NK-92 (cell line): Measurements from ENCODE around the gene AMY1C.
"Not testable (repeated sequence)": the region's sequence is repeated elsewhere in the genome, so short reads cannot be mapped to it uniquely, and the experiment has no call there.

ENCODE experiments used
- DNase-seq: peaks from one replicate; lab custom pipeline; 2025; ENCODE audit not compliant: unreplicated experiment; lab: John Stamatoyannopoulos, UW

AMY1C gene

GRCh38 chr1:103749598-103749997 lies at the start of gene AMY1C:
Gene AMY1C, plus strand, starts transcription at chr1:103749898. Its CDS starts 572 bp downstream, at chr1:103750470.
- DNase-seq = not testable (repeated sequence)

DNA sequence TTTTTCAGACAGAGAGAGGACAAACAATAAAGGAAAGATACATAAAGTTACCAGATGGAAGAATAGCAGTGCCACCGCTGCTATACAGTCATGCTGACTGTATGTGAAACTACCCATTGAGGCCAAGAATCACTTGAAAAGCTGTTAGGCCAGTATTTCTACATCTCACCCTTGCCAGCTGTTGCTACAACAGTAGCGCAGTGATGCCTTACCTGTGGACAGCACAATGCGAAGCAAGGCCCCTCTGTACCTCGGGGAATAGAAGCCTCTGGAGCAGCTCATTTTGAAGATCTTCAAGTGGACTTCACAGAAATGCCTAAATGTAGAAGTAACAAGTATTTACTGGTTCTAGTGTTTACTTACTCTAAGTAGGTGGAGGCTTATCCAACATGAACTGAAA lies 49.0 kb upstream of the AMY1C start:
- not testable (repeated sequence) for DNase-seq

DNA sequence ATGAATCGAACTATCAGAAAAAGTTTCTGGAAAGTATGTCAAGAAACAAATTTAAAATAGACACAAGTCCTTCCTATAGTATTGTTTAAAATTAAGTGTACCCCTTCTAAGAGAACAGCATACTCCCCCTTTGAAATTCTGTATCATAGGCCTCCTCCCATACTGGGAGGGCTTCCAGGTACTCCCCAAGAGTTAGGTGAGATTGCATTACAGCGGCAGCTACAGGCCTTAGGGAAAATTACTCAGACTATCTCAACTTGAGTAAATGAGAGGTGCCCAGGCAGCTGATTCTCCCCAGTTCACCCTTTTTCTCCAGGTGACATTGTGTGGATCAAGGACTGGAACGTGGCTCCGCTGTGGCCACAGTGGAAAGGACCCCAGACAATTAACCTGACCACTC lies 48.4 kb upstream of the AMY1C start:
- not testable (repeated sequence) for DNase-seq

DNA sequence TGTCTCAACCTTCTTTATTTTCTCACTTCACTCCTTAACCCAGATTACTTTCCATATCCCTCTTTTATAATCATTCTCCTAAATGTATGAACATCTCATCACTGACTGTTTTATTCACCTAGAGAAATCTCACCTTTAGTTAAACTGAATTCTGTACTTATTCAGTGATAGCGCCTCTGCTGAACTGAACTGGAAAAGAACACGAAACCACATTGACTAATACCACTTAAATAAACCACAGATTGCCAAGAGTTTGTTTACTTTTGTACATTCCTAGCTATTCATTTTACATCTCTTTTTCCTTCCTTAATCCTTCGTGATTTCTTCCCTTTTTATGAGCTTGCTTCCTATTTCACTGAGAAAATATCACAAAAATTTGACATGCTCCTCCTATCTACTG lies 42.0 kb upstream of the AMY1C start:
- not testable (repeated sequence) for DNase-seq

DNA sequence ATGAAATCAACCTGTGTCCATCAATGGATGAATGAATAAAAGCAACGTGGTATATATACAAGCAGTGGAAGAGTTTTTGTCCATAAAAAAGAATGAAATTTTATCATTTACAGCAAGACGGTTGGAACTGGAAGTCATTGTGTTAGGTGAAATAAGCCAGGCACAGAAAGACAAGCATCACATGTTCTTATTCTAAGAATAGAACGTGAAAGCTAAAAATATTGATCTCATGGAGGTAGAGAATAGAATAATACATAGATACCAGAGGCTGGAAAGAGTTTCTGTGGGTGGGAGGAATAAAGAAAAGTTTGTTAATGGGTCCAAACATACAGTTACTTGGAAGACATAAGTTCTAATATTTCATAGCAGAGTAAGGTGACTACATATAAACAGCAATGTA lies 39.3 kb upstream of the AMY1C start:
- not testable (repeated sequence) for DNase-seq

- DNase-seq = not testable (repeated sequence)
These were observed 32.3 kb upstream of the AMY1C start for GRCh38 chr1:103717404-103717803.

DNA sequence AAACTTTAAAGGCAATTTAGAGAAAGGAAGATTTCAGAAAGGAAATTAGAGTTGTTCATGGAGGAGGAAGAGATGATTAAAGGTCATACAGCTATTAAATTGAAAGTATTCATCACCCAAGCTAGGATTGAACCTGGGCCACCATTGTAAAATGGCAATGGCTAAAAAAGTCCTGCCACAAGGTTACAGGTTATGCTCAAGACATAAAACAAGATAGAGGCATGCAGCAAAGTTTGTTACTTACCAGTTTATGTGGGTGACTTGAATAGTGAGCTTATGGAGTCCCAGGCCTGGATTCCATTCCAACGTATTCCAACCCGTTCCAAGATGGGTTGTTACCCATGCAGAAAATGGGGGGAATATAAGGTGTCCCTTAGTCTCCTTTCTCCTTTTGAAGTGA lies 28.2 kb upstream of the AMY1C start:
- DNase-seq = not testable (repeated sequence)

DNA sequence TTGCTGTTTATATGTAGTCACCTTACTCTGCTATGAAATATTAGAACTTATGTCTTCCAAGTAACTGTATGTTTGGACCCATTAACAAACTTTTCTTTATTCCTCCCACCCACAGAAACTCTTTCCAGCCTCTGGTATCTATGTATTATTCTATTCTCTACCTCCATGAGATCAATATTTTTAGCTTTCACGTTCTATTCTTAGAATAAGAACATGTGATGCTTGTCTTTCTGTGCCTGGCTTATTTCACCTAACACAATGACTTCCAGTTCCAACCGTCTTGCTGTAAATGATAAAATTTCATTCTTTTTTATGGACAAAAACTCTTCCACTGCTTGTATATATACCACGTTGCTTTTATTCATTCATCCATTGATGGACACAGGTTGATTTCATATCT lies 14.4 kb upstream of the AMY1C start:
- not testable (repeated sequence) for DNase-seq

DNA sequence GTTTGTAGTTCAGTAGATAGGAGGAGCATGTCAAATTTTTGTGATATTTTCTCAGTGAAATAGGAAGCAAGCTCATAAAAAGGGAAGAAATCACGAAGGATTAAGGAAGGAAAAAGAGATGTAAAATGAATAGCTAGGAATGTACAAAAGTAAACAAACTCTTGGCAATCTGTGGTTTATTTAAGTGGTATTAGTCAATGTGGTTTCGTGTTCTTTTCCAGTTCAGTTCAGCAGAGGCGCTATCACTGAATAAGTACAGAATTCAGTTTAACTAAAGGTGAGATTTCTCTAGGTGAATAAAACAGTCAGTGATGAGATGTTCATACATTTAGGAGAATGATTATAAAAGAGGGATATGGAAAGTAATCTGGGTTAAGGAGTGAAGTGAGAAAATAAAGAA lies 11.7 kb upstream of the AMY1C start:
- not testable (repeated sequence) for DNase-seq

DNA sequence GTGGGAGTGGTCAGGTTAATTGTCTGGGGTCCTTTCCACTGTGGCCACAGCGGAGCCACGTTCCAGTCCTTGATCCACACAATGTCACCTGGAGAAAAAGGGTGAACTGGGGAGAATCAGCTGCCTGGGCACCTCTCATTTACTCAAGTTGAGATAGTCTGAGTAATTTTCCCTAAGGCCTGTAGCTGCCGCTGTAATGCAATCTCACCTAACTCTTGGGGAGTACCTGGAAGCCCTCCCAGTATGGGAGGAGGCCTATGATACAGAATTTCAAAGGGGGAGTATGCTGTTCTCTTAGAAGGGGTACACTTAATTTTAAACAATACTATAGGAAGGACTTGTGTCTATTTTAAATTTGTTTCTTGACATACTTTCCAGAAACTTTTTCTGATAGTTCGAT lies 5.2 kb upstream of the AMY1C start:
- DNase-seq = not testable (repeated sequence)

DNA sequence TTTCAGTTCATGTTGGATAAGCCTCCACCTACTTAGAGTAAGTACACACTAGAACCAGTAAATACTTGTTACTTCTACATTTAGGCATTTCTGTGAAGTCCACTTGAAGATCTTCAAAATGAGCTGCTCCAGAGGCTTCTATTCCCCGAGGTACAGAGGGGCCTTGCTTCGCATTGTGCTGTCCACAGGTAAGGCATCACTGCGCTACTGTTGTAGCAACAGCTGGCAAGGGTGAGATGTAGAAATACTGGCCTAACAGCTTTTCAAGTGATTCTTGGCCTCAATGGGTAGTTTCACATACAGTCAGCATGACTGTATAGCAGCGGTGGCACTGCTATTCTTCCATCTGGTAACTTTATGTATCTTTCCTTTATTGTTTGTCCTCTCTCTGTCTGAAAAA lies 4.7 kb upstream of the AMY1C start:
- DNase-seq = not testable (repeated sequence)

- not testable (repeated sequence) for DNase-seq
These were observed 1.4 kb upstream of the AMY1C start for GRCh38 chr1:103748273-103748672.

GRCh38 chr1:103761896-103762295 lies 12.2 kb downstream of the AMY1C start:
- DNase-seq = no peak

GRCh38 chr1:103779932-103780331 lies 30.2 kb downstream of the AMY1C start:
- DNase-seq = no peak

- DNase-seq = no peak
These were observed 34.3 kb downstream of the AMY1C start for GRCh38 chr1:103783944-103784377.

- no peak for DNase-seq
These were observed 38.7 kb downstream of the AMY1C start for GRCh38 chr1:103788377-103788776.

GRCh38 chr1:103790172-103790571 lies 40.5 kb downstream of the AMY1C start:
- DNase-seq = no peak
